Endothelial cell of umbilical vein (primary cell): Measurements from ENCODE around the gene ERMN. TPM values are rescaled to one million over a fixed set of nuclear protein-coding genes. Genes with fewer than 3 reads are reported as not detected.

Source experiments
- BruUV-seq: library from RNA; stranded (reverse); fragments of 400-500 nt; replicated peaks from 2 replicates; lab custom pipeline; 2021; lab: Mats Ljungman, UMichigan
- CTCF ChIA-PET: fragments of 300-600, 350-600 bp; sonication (Branson Sonifier 250); formaldehyde crosslinking; loops from one replicate; lab custom pipeline; 2021; ENCODE audit warnings: antibody characterized with exemption, inconsistent platforms; lab: Charles Lee
- POLR2A ChIA-PET: fragments of 300-600, 350-600 bp; sonication (Branson Sonifier 250); formaldehyde crosslinking; loops from one replicate; lab custom pipeline; 2021; ENCODE audit warnings: antibody characterized with exemption, inconsistent platforms; lab: Charles Lee
- DNase-seq: peaks from one replicate; pipeline ENCODE4 v3.0.0-alpha.2; 2011; ENCODE audit warnings: low read depth, low spot score
- FAIRE-seq: peaks from 2 replicates; lab custom pipeline; 2011; peaks lifted over from hg19 to GRCh38; lab: Jason Lieb, UNC
- H2AFZ ChIP-seq: 2 replicates; pipeline ENCODE4 v1.6.0; 2012; ENCODE audit warnings: low read depth, low read length, control low read depth, inconsistent platforms
- H3K27ac ChIP-seq: 2 replicates; pipeline ENCODE4 v1.5.1; 2011; ENCODE audit warnings: low read depth, mild to moderate bottlenecking, control low read depth, low read length, moderate library complexity; ENCODE audit not compliant: insufficient read depth
- H3K27me3 ChIP-seq, 2 experiments: 2 replicates each; pipeline versions ENCODE4 v1.6.0 to v1.6.1; 2011; ENCODE audit warnings: low read length in 2 of 2, mixed read lengths in 1 of 2; ENCODE audit not compliant: control insufficient read depth in 2 of 2, insufficient read depth in 2 of 2
- H3K36me3 ChIP-seq, 2 experiments: 2 replicates in 1 of 2; 3 replicates in 1 of 2; pipeline ENCODE4 v1.5.1; 2011; ENCODE audit warnings: low read length in 2 of 2, mild to moderate bottlenecking in 1 of 2, moderate library complexity in 1 of 2; ENCODE audit not compliant: control insufficient read depth in 2 of 2, insufficient read depth in 2 of 2; ENCODE audit errors: extremely low read depth in 1 of 2
- H3K4me1 ChIP-seq: 3 replicates; pipeline ENCODE4 v1.5.1; 2011; ENCODE audit warnings: mild to moderate bottlenecking, low read length; ENCODE audit not compliant: control insufficient read depth, insufficient read depth; ENCODE audit errors: extremely low read depth
- H3K4me2 ChIP-seq: 2 replicates; pipeline ENCODE4 v1.6.1; 2011; ENCODE audit warnings: low read length, control low read depth, mixed read lengths; ENCODE audit not compliant: insufficient read depth
- H3K4me3 ChIP-seq, 3 experiments: fragments of 200-600 bp in 1 of 3; sonication (generic), shearing (Covaris generic) in 1 of 3; replicated peaks in 1 of 3; 2 replicates each; pipeline ENCODE4 v1.5.1; 2011 to 2016; ENCODE audit warnings: control low read depth in 3 of 3, low read length in 3 of 3, mild to moderate bottlenecking in 2 of 3, inconsistent platforms in 1 of 3, low read depth in 1 of 3, moderate library complexity in 1 of 3; ENCODE audit not compliant: insufficient read depth in 1 of 3
- H3K79me2 ChIP-seq: 2 replicates; pipeline ENCODE4 v1.6.0; 2012; ENCODE audit warnings: low read length, inconsistent platforms; ENCODE audit not compliant: control insufficient read depth, insufficient read depth
- H3K9ac ChIP-seq: replicated peaks from 2 replicates; pipeline ENCODE3; 2011; ENCODE audit warnings: low read length, control low read depth; ENCODE audit not compliant: insufficient read depth; ENCODE audit errors: extremely low read depth
- H3K9me1 ChIP-seq: replicated peaks from 3 replicates; pipeline ENCODE4 v1.6.0; 2011; ENCODE audit warnings: mild to moderate bottlenecking, low read length; ENCODE audit not compliant: control insufficient read depth, insufficient read depth; ENCODE audit errors: extremely low read depth
- H3K9me3 ChIP-seq: replicated peaks from 2 replicates; pipeline ENCODE4 v1.5.1; 2012; ENCODE audit warnings: low read length, inconsistent platforms; ENCODE audit not compliant: control insufficient read depth, insufficient read depth
- H4K20me1 ChIP-seq: replicated peaks from 2 replicates; pipeline ENCODE3; 2011; ENCODE audit warnings: mild to moderate bottlenecking, low read length; ENCODE audit not compliant: control insufficient read depth, insufficient read depth; ENCODE audit errors: extremely low read depth
- EZH2 ChIP-seq: IDR thresholded peaks from 2 replicates; pipeline ENCODE4 v1.6.1; 2012; ENCODE audit warnings: borderline replicate concordance, low read depth, mild to moderate bottlenecking, moderate library complexity, low read length, inconsistent platforms; ENCODE audit not compliant: severe bottlenecking
- FOS ChIP-seq: IDR thresholded peaks from 2 replicates; pipeline ENCODE4 v1.6.1; 2011; ENCODE audit warnings: mild to moderate bottlenecking, low read length, moderate library complexity, borderline replicate concordance; ENCODE audit not compliant: insufficient read depth
- GATA2 ChIP-seq: IDR thresholded peaks from 2 replicates; pipeline ENCODE4 v1.7.0; 2011; ENCODE audit warnings: low read depth, mild to moderate bottlenecking, moderate library complexity, mixed read lengths, low read length; ENCODE audit not compliant: insufficient read length, insufficient read depth
- JUN ChIP-seq: IDR thresholded peaks from 2 replicates; pipeline ENCODE4 v1.6.1; 2011; ENCODE audit warnings: borderline replicate concordance, low read depth; ENCODE audit not compliant: insufficient read length, insufficient read depth
- MYC ChIP-seq: IDR thresholded peaks from one replicate; pipeline ENCODE4 v1.6.1; 2011; ENCODE audit warnings: mild to moderate bottlenecking, low read depth, low read length
- POLR2A ChIP-seq: IDR thresholded peaks from 2 replicates; pipeline ENCODE4 v1.6.1; 2012; ENCODE audit warnings: low read depth, mild to moderate bottlenecking, control low read depth, low read length
- POLR2AphosphoS5 ChIP-seq: IDR thresholded peaks from 2 replicates; pipeline ENCODE4 v1.6.1; 2012; ENCODE audit warnings: low read depth, mild to moderate bottlenecking, control low read depth, low read length, moderate library complexity; ENCODE audit not compliant: insufficient read depth
- dilution Hi-C: fragments of 300-500 bp; cut with MboI; formaldehyde crosslinking; loops from one replicate; pipeline ENCODE4 v1.15.0; 2019; ENCODE audit warnings: low sequenced_read_pairs; ENCODE audit not compliant: extremely low pct_ligation_motif_present
- intact Hi-C: fragments of 100-400 bp; cut with micrococcal nuclease; formaldehyde crosslinking; loops from one replicate; pipeline ENCODE4 v1.10.0; 2022
- polyA plus RNA-seq, 4 experiments: library from polyadenylated mRNA; depleted of rRNA in 3 of 4; stranded (reverse) in 3 of 4; unstranded in 1 of 4; fragments of >200 nt; gene quantifications; 2 replicates each; pipeline versions ENCODE4 v1.2.1 to v1.2.3, GENCODE V29; 2011 to 2012; ENCODE audit warnings: missing spikeins in 1 of 4
- total RNA-seq: library from RNA; stranded (reverse); gene quantifications from 2 replicates; pipeline ENCODE4 v1.2.3, GENCODE V29; 2021
- TF ChIP-seq, protein P1 (sequence below), 2 donors: IDR thresholded peaks; 1 replicate in 1 of 2; 2 replicates in 1 of 2; pipeline ENCODE4 v1.5.1; 2011; ENCODE audit warnings: low read length in 2 of 2, mild to moderate bottlenecking in 2 of 2, moderate library complexity in 2 of 2, control low read depth in 1 of 2, inconsistent platforms in 1 of 2, low read depth in 1 of 2; ENCODE audit not compliant: insufficient read depth in 1 of 2; ENCODE audit errors: extremely low read depth in 1 of 2
- TF ChIP-seq, protein P2 (sequence below): IDR thresholded peaks from 2 replicates; pipeline ENCODE4 v1.6.1; 2011; ENCODE audit not compliant: insufficient read depth, insufficient read length

Gene ERMN
- total and polyA plus RNA-seq, 2 donors (not counting 3 experiments of a cell fraction or from before 2014, with no cell fraction given): not detected

DNA sequence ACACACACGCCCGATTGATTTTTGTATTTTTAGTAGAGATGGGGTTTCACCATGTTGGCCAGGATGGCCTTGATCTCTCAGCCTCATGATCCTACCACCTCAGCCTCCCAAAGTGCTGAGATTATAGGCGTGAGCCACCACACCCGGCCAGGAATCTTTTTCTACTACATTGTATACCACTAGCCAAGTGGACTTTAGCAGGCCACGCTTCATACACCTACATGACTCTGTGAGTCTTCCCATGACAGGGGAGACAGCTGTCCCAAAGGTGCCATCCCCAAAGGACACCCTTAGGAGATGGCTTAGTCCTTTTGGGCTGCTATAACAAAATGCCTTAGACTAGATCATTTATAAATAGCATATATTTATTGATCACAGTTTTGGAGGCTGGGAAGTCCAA is 32.8 kb downstream of the ERMN start:
- POLR2A ChIA-PET: no interaction called here
- intact Hi-C loops: no loop called here

More for the DNA sequence above, 32.8 kb downstream of the ERMN start:
- Histone ChIP-seq H3K4me3 (no peak overlapping the region), H3K27ac (no peak overlapping the region), H3K36me3 (no peaks in the 10 kb centered on the region), H3K9me3 (no peaks in the 10 kb centered on the region), H3K9ac (no peak overlapping the region), H3K79me2 (no peaks in the 10 kb centered on the region), H3K4me2 (no peak overlapping the region), H3K4me1 (no peaks in the 10 kb centered on the region), H3K27me3 (peaks cover 0 to 3% of the 10 kb centered on the region in 2 experiments), H3K9me1 (no peaks in the 10 kb centered on the region), H2AFZ (no peak overlapping the region), H4K20me1 (no peaks in the 10 kb centered on the region)
- DNase-seq (no peak), FAIRE-seq (no peak)
- BruUV-seq: no TSS peak
- TF ChIP-seq GATA2: no peak
- TF ChIP-seq, protein P1, sequence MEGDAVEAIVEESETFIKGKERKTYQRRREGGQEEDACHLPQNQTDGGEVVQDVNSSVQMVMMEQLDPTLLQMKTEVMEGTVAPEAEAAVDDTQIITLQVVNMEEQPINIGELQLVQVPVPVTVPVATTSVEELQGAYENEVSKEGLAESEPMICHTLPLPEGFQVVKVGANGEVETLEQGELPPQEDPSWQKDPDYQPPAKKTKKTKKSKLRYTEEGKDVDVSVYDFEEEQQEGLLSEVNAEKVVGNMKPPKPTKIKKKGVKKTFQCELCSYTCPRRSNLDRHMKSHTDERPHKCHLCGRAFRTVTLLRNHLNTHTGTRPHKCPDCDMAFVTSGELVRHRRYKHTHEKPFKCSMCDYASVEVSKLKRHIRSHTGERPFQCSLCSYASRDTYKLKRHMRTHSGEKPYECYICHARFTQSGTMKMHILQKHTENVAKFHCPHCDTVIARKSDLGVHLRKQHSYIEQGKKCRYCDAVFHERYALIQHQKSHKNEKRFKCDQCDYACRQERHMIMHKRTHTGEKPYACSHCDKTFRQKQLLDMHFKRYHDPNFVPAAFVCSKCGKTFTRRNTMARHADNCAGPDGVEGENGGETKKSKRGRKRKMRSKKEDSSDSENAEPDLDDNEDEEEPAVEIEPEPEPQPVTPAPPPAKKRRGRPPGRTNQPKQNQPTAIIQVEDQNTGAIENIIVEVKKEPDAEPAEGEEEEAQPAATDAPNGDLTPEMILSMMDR (IDR thresholded peaks at IDR 0.05; ENCODE audit: extremely low read depth in 1 of 2, insufficient read depth in 1 of 2, low read depth in 1 of 2, low read length in 2 of 2): no peak
- TF ChIP-seq, protein P2, sequence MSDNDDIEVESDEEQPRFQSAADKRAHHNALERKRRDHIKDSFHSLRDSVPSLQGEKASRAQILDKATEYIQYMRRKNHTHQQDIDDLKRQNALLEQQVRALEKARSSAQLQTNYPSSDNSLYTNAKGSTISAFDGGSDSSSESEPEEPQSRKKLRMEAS: no peak
- TF ChIP-seq POLR2AphosphoS5: no peak
- TF ChIP-seq POLR2A: no peak
- TF ChIP-seq EZH2: no peak
- no peak for TF ChIP-seq JUN
- TF ChIP-seq FOS: no peak
- TF ChIP-seq MYC: no peak
- dilution Hi-C loops: no loop called here
- CTCF ChIA-PET: interaction anchor here (2.7 kb wide), 1 partner anchor 10 kb away, joined by 16 read pairs; no protein-coding TSS in a partner anchor
